LoVo (cell line): ENCODE results near the gene TMSB10.

ENCODE experiments used
- DNase-seq: peaks from one replicate; pipeline ENCODE4 v3.0.0-alpha.2; 2016; ENCODE audit warnings: low spot score

The TMSB10 gene

GRCh38 chr2:84880645-84881521 lies 24.6 kb upstream of the TMSB10 start, which contains the start of gene TRABD2A:
TSS of gene TRABD2A (minus strand) at chr2:84881084. CDS start at chr2:84881039, 45 bp downstream.
- DNase-seq = peak; percentile 56

- DNase-seq = peak; percentile 90
Measured at GRCh38 chr2:84881581-84882413, 23.7 kb upstream of the TMSB10 start.

GRCh38 chr2:84882414-84882738 lies 23.1 kb upstream of the TMSB10 start:
- DNase-seq = no peak

- no peak for DNase-seq
Measured at GRCh38 chr2:84882775-84883550, 22.5 kb upstream of the TMSB10 start.

- no peak for DNase-seq
Measured at GRCh38 chr2:84884449-84884848, 21.0 kb upstream of the TMSB10 start.

GRCh38 chr2:84885111-84885510 lies 20.3 kb upstream of the TMSB10 start:
- no peak for DNase-seq

- DNase-seq = no peak
Measured at GRCh38 chr2:84886791-84887190, 18.7 kb upstream of the TMSB10 start.

GRCh38 chr2:84888401-84889276 lies 16.8 kb upstream of the TMSB10 start:
- DNase-seq = no peak

- DNase-seq = no peak
Measured at GRCh38 chr2:84889332-84889731, 16.1 kb upstream of the TMSB10 start.

- no peak for DNase-seq
Measured at GRCh38 chr2:84891355-84892010, 14.0 kb upstream of the TMSB10 start.

GRCh38 chr2:84894131-84894586 lies 11.3 kb upstream of the TMSB10 start:
- no peak for DNase-seq

- DNase-seq = no peak
Measured at GRCh38 chr2:84894758-84895520, 10.5 kb upstream of the TMSB10 start.

- DNase-seq = no peak
Measured at GRCh38 chr2:84896567-84896966, 8.9 kb upstream of the TMSB10 start.

GRCh38 chr2:84897773-84898172 lies 7.7 kb upstream of the TMSB10 start:
- no peak for DNase-seq

- DNase-seq = no peak
Measured at GRCh38 chr2:84899304-84900204, 5.9 kb upstream of the TMSB10 start.

GRCh38 chr2:84900971-84901370 lies 4.5 kb upstream of the TMSB10 start:
- no peak for DNase-seq

- no peak for DNase-seq
Measured at GRCh38 chr2:84901593-84902120, 3.8 kb upstream of the TMSB10 start.

- no peak for DNase-seq
Measured at GRCh38 chr2:84902526-84902925, 2.9 kb upstream of the TMSB10 start.

- no peak for DNase-seq
Measured at GRCh38 chr2:84904151-84904550, 1.3 kb upstream of the TMSB10 start.
